NCI-H2171 (cell line): Measurements from ENCODE around the gene AKAIN1.
A peak's percentile ranks its signal among the peaks of the same experiment; 100 is the strongest.

Experiments used
- DNase-seq: peaks from one replicate; lab custom pipeline; 2025; lab: John Stamatoyannopoulos, UW

The AKAIN1 gene

DNA sequence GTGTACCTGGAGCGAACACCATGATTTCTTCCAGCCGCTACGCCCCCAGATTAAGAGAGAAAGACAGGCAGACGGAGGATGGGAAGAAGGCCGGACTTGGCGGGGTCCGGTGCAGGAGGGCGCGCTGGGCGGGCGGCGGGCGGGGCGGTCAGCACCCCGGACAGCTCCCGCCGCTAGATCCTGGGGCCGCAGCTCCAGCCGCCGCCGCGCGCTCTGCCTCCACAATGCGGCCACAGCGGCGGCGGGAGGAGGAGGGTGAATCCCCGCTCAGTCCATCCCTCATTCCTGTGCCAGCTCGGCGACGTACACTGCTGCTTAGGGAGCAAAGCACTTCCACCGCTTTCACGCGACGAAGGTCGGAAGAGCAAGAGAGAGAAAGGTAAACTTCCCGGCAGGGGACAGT is at the start of gene AKAIN1:
Gene AKAIN1, minus strand, starts transcription at position 226 of the 403 bp plus-strand sequence. Its CDS starts 204 bp downstream, at position 22.
- DNase-seq: no peak

DNA sequence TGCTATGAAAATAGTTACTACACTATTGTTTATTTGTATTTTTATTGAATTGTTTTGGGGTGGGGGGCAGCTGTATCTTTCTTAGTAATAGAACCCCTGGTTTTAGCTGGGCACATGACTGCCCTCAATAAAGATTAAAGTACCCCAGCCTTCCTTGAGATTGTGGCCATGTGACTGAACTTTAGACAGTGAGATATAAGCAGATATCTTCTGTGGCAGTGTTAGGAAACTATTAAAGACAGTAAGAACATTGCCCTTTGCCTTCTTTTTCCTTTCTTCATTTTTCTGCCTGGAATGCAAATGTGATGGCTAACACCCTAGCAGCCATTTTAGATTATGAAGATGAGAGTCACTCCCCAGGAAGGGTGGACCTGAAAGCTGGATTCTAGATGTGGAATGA is 47.9 kb upstream of the AKAIN1 start:
- no peak for DNase-seq

DNA sequence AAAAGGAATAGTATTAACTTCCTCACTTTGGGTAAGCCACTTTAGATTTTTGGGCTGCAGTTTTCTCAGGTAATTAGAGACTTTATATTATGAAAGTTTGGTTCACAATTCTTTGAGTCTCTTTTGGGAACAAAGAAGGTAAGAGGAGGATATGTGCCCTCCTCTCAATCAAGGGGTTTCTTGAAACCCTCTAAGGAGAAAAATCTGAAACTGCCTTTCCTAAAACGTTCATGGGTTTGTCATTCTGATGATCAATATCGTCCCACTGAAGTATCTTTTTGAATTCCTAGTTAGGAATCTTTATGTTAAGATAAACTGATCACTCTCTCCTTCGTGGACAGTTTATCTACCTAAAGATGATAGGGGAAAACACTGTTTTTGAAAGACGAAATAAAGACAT is 42.4 kb upstream of the AKAIN1 start:
- DNase-seq: no peak

DNA sequence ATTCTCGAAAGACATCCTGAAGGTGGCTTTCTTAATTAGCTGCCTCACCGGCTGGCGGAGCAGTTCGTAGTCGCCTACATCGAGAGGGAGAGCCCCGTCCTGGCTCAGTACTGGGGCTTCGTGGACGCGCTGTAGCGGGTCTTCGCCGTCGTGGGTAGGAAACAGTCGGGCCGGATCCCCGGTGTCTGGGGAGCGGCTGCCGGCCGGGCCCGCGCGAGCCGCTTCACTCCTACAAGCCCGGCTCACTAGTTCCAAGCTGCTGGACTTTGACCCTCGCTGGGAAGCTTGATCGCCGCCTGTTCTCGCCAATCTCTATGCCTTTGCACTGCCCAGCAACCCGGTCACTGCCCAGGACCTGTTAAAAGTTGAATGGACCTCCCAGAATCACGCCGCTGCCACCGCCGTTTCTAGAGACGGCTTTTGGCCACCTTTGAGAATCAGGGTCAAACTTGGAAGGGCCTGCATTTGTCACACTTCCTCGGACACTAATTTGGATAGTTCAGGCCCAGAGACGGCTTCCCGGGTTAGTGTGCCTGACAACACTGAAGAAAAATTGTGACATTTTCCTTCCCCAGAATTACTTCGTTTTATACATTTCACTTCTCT is 41.4 kb upstream of the AKAIN1 start:
- DNase-seq: no peak

DNA sequence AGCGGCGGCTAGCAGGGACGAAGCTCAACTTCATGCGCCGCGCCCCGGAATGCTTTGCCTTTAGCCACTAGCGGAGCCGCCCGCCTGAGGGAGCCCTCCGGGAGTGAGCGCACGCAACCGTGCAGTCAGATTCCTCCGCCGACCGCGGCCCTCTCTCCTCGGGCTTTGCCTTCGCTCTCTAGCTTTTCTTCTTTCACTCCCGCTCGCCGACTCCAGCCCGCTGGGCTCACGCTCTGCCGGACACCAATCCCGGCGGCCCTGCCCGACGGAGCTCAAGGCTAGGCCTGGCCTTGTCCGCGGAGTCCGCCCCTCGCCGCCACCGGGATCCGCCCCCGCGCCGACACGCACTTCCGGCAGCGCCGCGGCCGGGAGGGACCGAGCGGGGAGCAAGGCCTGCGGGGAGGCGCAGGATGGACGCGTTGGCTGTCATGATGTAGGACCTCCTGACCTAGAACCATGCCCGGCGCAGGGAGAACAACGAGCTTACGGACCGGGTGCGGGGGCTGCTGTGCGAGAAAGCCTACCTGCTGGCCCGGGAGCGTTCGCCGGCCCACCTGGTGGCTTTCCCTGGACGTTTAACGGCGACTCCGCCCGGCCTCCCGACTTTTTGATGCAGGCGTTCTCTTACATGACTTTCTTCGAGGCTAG is 40.8 kb upstream of the AKAIN1 start:
- peak; percentile 88 for DNase-seq

DNA sequence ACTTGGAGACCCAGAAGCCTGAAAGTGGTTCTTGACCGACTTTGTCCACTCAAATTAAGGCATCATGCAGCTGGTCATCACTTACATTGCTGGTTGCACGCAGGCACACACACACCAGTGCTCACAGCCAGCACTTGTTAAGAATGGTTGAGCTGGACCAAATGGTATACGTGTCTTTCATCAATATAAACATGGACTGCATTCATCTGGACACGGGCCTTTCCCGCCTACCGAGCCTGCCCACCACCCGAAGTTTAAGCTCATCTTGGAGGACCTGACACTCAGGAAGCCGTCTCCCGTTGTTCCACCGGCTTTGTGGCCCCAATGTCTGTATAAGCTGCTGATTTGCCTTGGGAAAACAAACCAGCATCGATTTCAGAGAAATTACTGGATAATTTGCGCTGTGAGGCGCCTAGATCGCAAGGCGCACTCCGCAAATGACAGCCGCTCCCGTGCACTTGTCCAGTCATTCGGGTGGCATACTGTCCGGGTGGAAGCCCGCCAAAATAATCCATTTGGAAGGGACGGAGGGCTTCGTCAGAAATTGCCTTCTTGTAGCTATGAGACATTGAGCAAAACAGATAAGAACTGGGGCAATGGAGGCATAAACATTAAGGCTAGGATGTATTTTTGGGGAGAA is 40.1 kb upstream of the AKAIN1 start:
- peak; percentile 67 for DNase-seq

DNA sequence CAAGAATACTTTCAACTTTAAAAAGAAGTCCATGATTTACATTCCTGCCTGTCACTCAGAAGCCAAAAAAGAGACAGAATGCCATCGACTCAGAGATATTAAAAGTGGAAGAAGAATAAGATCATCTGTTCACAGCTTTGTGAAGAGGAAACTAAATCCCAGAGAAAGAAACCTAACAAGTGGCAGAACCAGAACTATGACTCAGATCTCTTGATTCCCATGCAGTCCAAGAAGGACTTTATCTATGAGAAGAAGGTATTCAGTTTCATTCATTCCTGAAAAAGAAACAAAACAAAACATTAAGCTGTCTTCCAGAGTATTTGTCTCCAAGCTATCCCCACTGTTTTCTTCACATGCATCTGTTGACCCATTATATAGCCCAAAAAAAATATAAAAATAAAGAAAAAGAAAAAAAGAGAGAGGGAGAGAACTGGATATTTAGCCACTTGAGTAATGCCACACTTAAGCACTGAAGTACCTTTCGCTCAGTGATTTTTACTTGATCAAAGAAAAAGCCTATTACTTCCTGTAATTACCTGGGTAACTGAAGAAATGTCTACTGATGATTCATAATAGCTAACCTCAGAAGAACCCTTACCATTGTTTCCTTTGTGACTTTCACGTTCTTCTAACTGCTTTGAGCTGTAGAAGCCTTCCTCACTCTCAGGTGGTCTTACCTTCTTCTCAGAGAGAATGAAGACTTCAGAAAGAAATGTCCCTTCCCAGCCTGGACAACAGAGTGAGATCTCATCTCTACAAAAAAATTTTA is 17.7 kb upstream of the AKAIN1 start:
- DNase-seq: no peak

DNA sequence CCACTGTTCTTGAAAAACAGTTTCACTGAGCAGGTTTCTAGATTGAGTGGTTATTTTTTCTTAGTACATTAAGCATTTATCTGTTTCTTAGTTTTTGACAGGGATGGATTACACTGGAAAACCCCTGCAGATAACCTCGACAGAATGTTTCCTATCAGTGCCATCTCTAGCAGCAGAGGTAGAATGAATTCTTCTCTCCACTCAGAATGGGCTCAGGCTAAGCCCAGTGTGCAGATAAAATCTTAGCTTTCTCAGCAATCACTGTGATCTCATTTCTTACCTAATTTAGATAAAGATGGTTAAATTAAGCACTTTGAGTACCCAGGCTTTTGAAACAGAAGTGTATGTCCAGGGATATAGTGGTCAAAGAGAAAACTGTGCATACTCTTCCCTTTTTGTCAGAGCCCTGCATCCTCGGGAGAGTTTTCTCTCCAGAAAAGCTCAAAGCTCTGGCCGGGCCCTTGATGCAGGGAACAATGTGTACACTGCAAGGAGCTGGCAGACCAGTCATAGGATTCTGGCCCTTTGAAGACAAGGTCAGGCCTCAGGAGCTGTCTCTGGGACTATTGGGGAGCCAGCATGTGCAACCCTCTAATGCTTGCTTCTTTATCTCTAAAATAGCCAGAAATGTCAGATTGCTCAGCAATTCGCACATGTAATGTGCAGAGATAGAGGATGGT is 10.6 kb upstream of the AKAIN1 start:
- no peak for DNase-seq

DNA sequence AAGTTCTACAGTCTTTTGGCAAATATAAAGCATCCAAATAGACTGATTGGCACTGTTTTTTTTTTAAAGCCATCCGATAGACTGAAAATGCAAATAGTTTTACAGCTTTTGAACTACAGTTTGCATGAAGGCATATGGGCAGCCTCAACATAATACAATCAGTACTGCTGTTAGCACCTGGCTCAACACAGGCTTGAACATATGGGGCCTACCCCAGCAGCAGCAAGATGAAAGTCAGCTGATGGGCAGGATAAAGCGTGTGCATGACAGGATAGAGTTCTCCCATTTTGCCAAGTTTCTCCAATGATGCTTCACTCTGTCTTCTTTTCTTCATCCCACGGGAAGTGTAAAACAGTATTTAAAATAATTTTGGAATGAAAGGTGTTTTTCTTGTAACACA is 1.3 kb upstream of the AKAIN1 start:
- peak; percentile 37 for DNase-seq

- DNase-seq: no peak
Observed at GRCh38 chr18:5197461-5197860, 404 bp upstream of the AKAIN1 start.

DNA sequence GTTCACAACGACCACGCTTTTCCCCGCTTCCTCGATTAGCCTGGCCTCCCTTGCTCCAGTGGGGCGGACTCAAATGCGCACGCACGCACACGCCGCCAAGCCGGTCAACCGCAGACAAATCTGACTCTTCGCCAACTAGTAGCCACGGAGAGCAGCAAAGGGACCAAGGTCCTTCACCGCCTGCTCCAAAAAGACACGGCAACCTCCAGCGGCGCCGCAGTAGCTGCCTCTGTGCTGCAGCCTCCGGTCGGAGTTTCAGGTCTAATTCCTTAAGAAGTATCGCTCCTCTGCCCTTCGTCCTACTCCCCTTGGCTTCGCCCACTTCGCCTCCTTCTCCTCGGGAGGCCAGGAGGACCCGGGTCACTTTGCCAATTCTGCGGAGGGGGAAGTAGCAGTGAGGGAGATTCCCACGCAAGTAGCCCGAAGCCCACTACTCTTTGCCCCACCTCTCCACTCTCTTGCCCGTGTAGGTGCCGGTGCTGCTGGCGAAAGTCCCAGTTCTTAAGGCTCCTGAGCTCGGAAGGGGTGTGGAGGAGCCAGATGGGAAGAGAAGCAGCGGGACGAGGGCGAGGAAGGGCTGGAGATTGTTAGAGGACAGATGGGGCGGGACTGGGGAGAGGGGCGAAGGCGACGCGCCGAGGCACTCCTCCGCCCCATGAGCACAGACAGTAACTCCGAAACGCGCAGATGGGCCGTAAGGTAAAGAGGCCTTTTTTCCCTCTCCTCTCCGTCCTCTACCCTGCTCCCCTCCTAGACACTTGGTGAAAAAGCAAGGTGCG is 615 bp downstream of the AKAIN1 start:
- peak; percentile 26 for DNase-seq

DNA sequence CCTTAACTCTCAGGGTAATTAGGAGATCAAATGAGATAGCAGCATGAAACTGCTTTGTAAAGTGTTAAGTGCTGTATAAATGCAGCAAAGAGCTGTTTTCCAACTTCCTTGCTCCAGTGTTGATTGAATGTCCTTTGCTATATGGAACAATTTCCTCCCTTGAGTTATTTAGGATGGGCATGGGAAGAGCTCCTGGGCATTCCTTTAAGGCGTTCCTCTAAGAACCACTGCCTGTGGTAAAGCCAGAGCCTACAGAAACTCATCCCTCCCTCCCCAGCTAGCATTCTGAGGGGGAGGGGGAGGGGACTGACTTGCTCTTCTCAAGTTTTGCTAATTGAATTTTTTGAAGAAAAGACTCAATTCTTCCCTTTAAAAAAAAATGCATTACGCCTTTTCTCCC is 1.4 kb downstream of the AKAIN1 start:
- DNase-seq: no peak

DNA sequence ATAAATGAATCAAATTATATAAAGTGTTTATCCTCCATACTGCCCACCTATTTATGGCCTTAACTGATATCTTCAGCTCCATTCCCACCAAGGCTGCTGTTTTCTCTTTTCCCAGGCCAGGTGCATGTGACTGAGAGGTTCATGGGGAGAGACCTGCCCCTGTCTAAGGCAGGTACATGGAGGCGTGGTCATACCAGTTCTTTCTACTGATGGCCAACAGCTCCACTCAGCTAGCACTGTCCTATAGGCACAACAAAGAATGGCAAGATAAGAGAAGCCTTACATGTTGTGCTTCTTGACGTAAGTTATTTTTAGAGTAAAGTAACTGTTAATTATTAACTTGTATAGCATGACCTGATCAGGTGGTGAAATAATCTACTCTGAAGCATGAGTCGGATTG is 16.8 kb downstream of the AKAIN1 start:
- DNase-seq: no peak

DNA sequence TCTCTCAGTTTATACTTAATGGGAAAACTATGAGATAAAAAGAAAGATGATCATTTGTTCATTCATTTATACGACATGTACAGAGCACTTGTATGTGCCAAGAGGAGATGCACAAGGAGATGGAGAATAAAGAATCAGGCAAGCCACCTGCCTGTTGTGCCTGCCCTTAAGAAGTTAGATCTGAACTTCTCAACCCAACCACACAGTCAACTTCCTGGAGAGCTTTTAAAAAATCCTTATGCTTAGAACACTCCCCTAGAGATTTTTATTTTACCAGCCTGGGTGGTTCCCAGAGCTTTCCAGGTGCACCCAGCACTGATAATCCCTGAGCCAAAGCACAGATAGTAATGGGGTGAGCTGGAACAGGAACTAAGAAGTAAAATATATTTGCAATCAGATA is 18.5 kb downstream of the AKAIN1 start:
- no peak for DNase-seq

DNA sequence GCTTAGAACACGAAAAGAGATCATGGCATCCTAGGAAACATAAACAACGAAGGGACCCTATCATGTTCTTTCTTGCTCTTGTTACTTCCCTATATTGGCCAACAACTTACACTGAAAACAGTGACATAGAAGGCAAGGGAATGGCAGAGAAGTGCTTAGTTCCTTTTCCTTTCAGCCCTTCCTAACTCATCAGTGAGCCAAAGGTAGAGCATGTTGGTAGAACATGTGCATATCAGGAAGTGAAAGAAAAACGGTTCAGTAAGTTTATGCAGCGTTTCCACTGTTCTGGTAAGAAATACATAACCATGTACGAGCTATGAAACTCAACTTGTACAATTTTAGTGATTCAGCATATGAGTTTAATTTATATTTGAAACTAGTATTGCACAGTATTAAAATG is 21.7 kb downstream of the AKAIN1 start:
- no peak for DNase-seq

GRCh38 chr18:5173646-5174045 is 23.4 kb downstream of the AKAIN1 start:
- DNase-seq: peak; percentile 28

GRCh38 chr18:5173236-5173635 is 23.8 kb downstream of the AKAIN1 start:
- DNase-seq: no peak

DNA sequence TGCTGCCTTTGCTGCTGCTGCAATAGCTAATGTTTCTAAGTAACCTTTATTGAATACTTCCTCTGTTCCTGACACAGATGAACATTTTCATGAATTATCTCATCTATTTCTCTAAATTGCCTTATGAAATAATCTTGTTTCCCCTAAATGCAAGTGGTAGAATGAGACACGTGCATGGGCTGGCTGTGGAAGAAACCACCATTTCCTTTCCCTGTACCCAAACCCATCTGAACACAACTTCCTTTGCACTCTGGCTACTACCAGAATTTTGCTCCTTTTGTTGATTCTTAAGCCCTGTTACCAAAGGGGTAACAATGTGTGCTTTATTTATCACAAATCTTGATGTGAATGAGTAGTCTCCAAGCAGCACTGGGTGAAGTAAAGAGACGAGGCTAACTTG is 29.2 kb downstream of the AKAIN1 start:
- no peak for DNase-seq

- no peak for DNase-seq
Observed at GRCh38 chr18:5166606-5167280, 30.3 kb downstream of the AKAIN1 start.

DNA sequence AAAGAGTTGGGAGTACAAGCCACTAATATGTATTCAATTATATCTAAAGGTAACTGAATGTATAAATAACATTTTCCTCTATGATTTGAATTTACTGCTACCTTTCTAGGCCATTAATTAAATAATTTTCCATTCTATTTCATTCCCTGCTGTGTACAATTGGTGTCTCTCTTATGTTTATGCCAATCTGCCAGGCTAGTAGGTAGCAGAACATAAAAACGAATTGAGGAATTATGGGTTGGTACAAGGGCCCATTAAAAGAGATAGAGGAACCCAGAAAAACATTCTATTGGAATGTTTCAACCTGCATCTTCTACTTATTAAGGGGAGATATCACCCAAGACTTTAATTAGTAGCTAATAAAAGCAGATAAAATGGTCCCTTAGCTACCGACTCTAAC is 32.2 kb downstream of the AKAIN1 start:
- no peak for DNase-seq

- DNase-seq: no peak
Observed at GRCh38 chr18:5162111-5162510, 34.9 kb downstream of the AKAIN1 start.
